HEK293T (cell line): ENCODE results near the gene RRP15.

Experiments
- ARNT ChIP-seq: fragments of 450-650 bp; IDR thresholded peaks from 2 replicates; pipeline ENCODE4 v1.6.1; 2017; ENCODE audit warnings: mild to moderate bottlenecking
- CTBP1 ChIP-seq: fragments of 450-650 bp; IDR thresholded peaks from 2 replicates; pipeline ENCODE4 v1.6.1; 2016; ENCODE audit warnings: borderline replicate concordance
- ELF4 ChIP-seq: fragments of 450-650 bp; IDR thresholded peaks from 2 replicates; pipeline ENCODE4 v1.6.1; 2017; ENCODE audit warnings: antibody characterized with exemption
- FOXA1 ChIP-seq: fragments of 450-650 bp; IDR thresholded peaks from 2 replicates; pipeline ENCODE4 v1.6.1; 2016; ENCODE audit warnings: mild to moderate bottlenecking
- FOXM1 ChIP-seq: fragments of 450-650 bp; IDR thresholded peaks from 2 replicates; pipeline ENCODE4 v1.6.1; 2017; ENCODE audit warnings: mild to moderate bottlenecking, borderline replicate concordance
- HDGF ChIP-seq: fragments of 450-650 bp; IDR thresholded peaks from 2 replicates; pipeline ENCODE4 v1.6.1; 2017; ENCODE audit warnings: antibody characterized with exemption, borderline replicate concordance
- L3MBTL2 ChIP-seq: fragments of 450-650 bp; conservative IDR thresholded peaks from 2 replicates; pipeline ENCODE4 v1.6.1; 2016; ENCODE audit warnings: mild to moderate bottlenecking
- LEF1 ChIP-seq: fragments of 450-650 bp; IDR thresholded peaks from 2 replicates; pipeline ENCODE4 v1.6.1; 2017; ENCODE audit warnings: mild to moderate bottlenecking, borderline replicate concordance
- SP1 ChIP-seq: fragments of 450-650 bp; IDR thresholded peaks from 2 replicates; pipeline ENCODE4 v1.6.1; 2017
- SUZ12 ChIP-seq: fragments of 450-650 bp; IDR thresholded peaks from 2 replicates; pipeline ENCODE4 v1.6.1; 2016; ENCODE audit warnings: mild to moderate bottlenecking
- TARDBP ChIP-seq: fragments of 450-650 bp; IDR thresholded peaks from 2 replicates; pipeline ENCODE4 v1.6.1; 2016
- ZNF384 ChIP-seq: fragments of 450-650 bp; IDR thresholded peaks from 2 replicates; pipeline ENCODE4 v1.6.1; 2016
- TF ChIP-seq, protein P1 (sequence below): fragments of 450-650 bp; IDR thresholded peaks from 2 replicates; pipeline ENCODE4 v1.6.1; 2016

DNA sequence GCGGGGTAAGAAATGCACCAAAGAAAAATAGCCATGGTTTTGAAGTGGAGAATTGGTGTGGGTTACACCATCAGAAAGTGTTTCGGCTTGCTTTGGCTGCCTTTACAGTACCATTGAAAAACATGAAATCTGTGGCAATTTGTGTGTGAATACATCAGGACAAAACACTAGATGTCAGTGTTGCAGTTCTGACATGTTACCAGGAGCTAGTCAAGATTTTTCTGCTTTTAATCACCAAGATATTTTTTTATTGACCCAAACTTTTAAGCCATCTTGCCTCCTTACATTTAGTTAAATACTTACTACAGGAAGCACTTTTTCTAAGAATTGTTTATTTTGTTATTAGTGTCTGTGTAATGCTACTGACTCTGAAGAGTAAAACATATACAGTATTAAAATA lies 14.3 kb downstream of the RRP15 start:
- no peak for TF ChIP-seq ELF4
- no peak for TF ChIP-seq ZNF384
- TF ChIP-seq FOXA1, result no peak
- no peak for TF ChIP-seq CTBP1
- TF ChIP-seq TARDBP, result no peak
- TF ChIP-seq, protein P1, sequence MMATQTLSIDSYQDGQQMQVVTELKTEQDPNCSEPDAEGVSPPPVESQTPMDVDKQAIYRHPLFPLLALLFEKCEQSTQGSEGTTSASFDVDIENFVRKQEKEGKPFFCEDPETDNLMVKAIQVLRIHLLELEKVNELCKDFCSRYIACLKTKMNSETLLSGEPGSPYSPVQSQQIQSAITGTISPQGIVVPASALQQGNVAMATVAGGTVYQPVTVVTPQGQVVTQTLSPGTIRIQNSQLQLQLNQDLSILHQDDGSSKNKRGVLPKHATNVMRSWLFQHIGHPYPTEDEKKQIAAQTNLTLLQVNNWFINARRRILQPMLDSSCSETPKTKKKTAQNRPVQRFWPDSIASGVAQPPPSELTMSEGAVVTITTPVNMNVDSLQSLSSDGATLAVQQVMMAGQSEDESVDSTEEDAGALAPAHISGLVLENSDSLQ, result no peak
- no peak for TF ChIP-seq SP1
- no peak for TF ChIP-seq HDGF
- TF ChIP-seq FOXM1, result no peak
- TF ChIP-seq SUZ12, result no peak
- TF ChIP-seq L3MBTL2, result no peak
- TF ChIP-seq LEF1, result no peak
- no peak for TF ChIP-seq ARNT
